ENCODE measurements around the gene HDAC4. TPM values are rescaled to one million over a fixed set of nuclear protein-coding genes. Genes with fewer than 3 reads are reported as not detected.

HDAC4 gene
- polyA plus RNA-seq, 1 donor (not counting 4 experiments of a cell fraction or from before 2014, with no cell fraction given), result 2.9 TPM

DNA sequence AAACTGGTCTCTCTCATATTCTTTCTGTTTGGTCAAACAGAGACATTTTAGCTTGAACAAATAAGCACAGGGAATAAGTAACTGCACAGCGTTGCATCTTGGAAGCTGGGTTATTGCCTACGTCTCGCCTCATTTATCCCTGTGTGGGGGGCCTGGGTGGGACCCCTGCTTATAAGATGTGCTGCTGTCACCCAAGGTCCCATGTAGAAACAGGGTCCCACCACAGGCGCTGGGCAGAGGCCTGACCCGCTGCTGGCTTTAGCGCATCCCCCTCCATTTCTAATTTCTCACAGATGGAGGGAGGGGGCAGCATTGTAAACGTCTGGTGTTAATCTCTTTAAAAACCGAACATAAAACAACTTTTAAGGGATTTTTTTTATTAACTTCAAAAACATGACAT is 207.8 kb downstream of the HDAC4 start:
- Histone ChIP-seq H3K9me3 (ENCODE audit: control insufficient read depth, low read depth, low read length) (peaks cover 4% of the 10 kb centered on the region), H3K4me2 (ENCODE audit: control insufficient read depth, extremely low read depth, insufficient read depth, low read depth, low read length) (no peak overlapping the region), H3K4me3 (ENCODE audit: control insufficient read depth in 2 of 3, extremely low read depth in 1 of 3, insufficient read depth in 2 of 3, low read depth in 1 of 3, low read length in 3 of 3) (no peak overlapping the region), H3K27me3 (ENCODE audit: control insufficient read depth, extremely low read depth, insufficient read depth, low read length) (no peaks in the 10 kb centered on the region), H4K20me1 (ENCODE audit: control insufficient read depth, extremely low read depth, insufficient read depth, low read length) (no peaks in the 10 kb centered on the region), H2AFZ (ENCODE audit: control insufficient read depth, low read length) (no peak overlapping the region), H3K79me2 (ENCODE audit: control insufficient read depth, insufficient read depth, low read length) (no peaks in the 10 kb centered on the region), H3K36me3 (ENCODE audit: control insufficient read depth in 2 of 2, extremely low read depth in 1 of 2, insufficient read depth in 2 of 2, low read length in 2 of 2) (peaks cover 0 to 8% of the 10 kb centered on the region in 2 experiments), H3K4me1 (ENCODE audit: control insufficient read depth, extremely low read depth, insufficient read depth, low read length) (no peaks in the 10 kb centered on the region), H3K27ac (ENCODE audit: control insufficient read depth, insufficient read depth, low read length) (no peak overlapping the region), H3K9me1 (ENCODE audit: control insufficient read depth, extremely low read depth, insufficient read depth, low read length) (no peaks in the 10 kb centered on the region), H3K9ac (ENCODE audit: control insufficient read depth, extremely low read depth, insufficient read depth, low read length) (no peak overlapping the region)
- no peak for TF ChIP-seq EZH2 (IDR thresholded peaks at IDR 0.05; ENCODE audit: low read length)
- TF ChIP-seq, protein P1, sequence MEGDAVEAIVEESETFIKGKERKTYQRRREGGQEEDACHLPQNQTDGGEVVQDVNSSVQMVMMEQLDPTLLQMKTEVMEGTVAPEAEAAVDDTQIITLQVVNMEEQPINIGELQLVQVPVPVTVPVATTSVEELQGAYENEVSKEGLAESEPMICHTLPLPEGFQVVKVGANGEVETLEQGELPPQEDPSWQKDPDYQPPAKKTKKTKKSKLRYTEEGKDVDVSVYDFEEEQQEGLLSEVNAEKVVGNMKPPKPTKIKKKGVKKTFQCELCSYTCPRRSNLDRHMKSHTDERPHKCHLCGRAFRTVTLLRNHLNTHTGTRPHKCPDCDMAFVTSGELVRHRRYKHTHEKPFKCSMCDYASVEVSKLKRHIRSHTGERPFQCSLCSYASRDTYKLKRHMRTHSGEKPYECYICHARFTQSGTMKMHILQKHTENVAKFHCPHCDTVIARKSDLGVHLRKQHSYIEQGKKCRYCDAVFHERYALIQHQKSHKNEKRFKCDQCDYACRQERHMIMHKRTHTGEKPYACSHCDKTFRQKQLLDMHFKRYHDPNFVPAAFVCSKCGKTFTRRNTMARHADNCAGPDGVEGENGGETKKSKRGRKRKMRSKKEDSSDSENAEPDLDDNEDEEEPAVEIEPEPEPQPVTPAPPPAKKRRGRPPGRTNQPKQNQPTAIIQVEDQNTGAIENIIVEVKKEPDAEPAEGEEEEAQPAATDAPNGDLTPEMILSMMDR (optimal IDR thresholded peaks at IDR 0.05 in 1 of 3, IDR thresholded peaks at IDR 0.05 in 1 of 3, conservative IDR thresholded peaks at IDR 0.05 in 1 of 3; ENCODE audit: extremely low read depth in 1 of 3, insufficient read depth in 2 of 3, low read length in 3 of 3), result no peak
- dilution Hi-C loops (cut with MboI; ENCODE audit: extremely low pct_ligation_motif_present, low sequenced_read_pairs), result no loop called here
- FAIRE-seq, result no peak
- no peak for DNase-seq (ENCODE audit: low read depth, low spot score)

DNA sequence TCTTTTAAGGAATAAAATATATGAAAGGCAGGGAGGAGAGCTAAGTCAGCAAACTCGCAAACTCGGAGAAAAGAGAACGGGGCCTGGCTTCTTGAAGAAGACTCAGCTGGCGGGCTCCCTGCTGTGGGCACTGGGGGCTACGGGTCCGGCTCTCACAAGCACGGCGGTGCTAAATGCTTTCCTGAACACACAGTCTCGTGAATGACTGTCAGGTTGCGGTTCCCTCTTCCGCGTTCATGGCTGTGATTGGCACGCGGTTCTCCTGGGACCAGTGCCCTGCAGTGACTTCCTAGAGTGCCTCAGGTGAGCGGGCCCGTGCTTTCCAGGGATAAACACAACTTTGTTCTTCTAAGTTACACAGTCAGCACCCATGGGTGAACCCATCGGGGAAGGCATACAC is 208.4 kb downstream of the HDAC4 start:
- H3K9me1 ChIP-seq (ENCODE audit: control insufficient read depth, extremely low read depth, insufficient read depth, low read length), result no peaks in the 10 kb centered on the region
- H3K4me1 ChIP-seq (ENCODE audit: control insufficient read depth, extremely low read depth, insufficient read depth, low read length), result no peaks in the 10 kb centered on the region
- H3K4me2 ChIP-seq (ENCODE audit: control insufficient read depth, extremely low read depth, insufficient read depth, low read depth, low read length), result no peak overlapping the region
- peaks cover 4% of the 10 kb centered on the region for H3K9me3 ChIP-seq (ENCODE audit: control insufficient read depth, low read depth, low read length)
- no peaks in the 10 kb centered on the region for H3K79me2 ChIP-seq (ENCODE audit: control insufficient read depth, insufficient read depth, low read length)
- no peak overlapping the region for H3K27ac ChIP-seq (ENCODE audit: control insufficient read depth, insufficient read depth, low read length)
- no peak overlapping the region for H3K4me3 ChIP-seq (ENCODE audit: control insufficient read depth in 2 of 3, extremely low read depth in 1 of 3, insufficient read depth in 2 of 3, low read depth in 1 of 3, low read length in 3 of 3)
- TF ChIP-seq, protein P1 (optimal IDR thresholded peaks at IDR 0.05 in 1 of 3, IDR thresholded peaks at IDR 0.05 in 1 of 3, conservative IDR thresholded peaks at IDR 0.05 in 1 of 3; ENCODE audit: extremely low read depth in 1 of 3, insufficient read depth in 2 of 3, low read length in 3 of 3), result no peak
- TF ChIP-seq EZH2 (IDR thresholded peaks at IDR 0.05; ENCODE audit: low read length), result no peak
- dilution Hi-C loops (cut with MboI; ENCODE audit: extremely low pct_ligation_motif_present, low sequenced_read_pairs), result no loop called here
- H3K27me3 ChIP-seq (ENCODE audit: control insufficient read depth, extremely low read depth, insufficient read depth, low read length), result no peaks in the 10 kb centered on the region
- no peak overlapping the region for H2AFZ ChIP-seq (ENCODE audit: control insufficient read depth, low read length)
- H4K20me1 ChIP-seq (ENCODE audit: control insufficient read depth, extremely low read depth, insufficient read depth, low read length), result no peaks in the 10 kb centered on the region
- no peak for DNase-seq (ENCODE audit: low read depth, low spot score)
- H3K36me3 ChIP-seq (ENCODE audit: control insufficient read depth in 2 of 2, extremely low read depth in 1 of 2, insufficient read depth in 2 of 2, low read length in 2 of 2), result peaks cover 0 to 8% of the 10 kb centered on the region in 2 experiments
- H3K9ac ChIP-seq (ENCODE audit: control insufficient read depth, extremely low read depth, insufficient read depth, low read length), result no peak overlapping the region
- FAIRE-seq, result no peak
